ENCODE measurements around the gene MCC.

GRCh38 chr5:113038714-113039113, 449.5 kb downstream of the MCC start:
- TF ChIP-seq ZFP41 (tag by site-specific recombination; IDR thresholded peaks at IDR 0.05; ENCODE audit: borderline replicate concordance) (no peak), ZNF521 (tag by site-specific recombination; IDR thresholded peaks at IDR 0.05) (no peak), CTCF (tag by site-specific recombination; IDR thresholded peaks at IDR 0.05) (no peak), MEIS1 (CRISPR knock-in tag; IDR thresholded peaks at IDR 0.05; ENCODE audit: borderline replicate concordance) (no peak), ZNF76 (tag by site-specific recombination; IDR thresholded peaks at IDR 0.05; ENCODE audit: borderline replicate concordance, low read depth) (no peak), ZNF571 (tag by site-specific recombination; IDR thresholded peaks at IDR 0.05) (no peak)
- TF ChIP-seq, protein P1, sequence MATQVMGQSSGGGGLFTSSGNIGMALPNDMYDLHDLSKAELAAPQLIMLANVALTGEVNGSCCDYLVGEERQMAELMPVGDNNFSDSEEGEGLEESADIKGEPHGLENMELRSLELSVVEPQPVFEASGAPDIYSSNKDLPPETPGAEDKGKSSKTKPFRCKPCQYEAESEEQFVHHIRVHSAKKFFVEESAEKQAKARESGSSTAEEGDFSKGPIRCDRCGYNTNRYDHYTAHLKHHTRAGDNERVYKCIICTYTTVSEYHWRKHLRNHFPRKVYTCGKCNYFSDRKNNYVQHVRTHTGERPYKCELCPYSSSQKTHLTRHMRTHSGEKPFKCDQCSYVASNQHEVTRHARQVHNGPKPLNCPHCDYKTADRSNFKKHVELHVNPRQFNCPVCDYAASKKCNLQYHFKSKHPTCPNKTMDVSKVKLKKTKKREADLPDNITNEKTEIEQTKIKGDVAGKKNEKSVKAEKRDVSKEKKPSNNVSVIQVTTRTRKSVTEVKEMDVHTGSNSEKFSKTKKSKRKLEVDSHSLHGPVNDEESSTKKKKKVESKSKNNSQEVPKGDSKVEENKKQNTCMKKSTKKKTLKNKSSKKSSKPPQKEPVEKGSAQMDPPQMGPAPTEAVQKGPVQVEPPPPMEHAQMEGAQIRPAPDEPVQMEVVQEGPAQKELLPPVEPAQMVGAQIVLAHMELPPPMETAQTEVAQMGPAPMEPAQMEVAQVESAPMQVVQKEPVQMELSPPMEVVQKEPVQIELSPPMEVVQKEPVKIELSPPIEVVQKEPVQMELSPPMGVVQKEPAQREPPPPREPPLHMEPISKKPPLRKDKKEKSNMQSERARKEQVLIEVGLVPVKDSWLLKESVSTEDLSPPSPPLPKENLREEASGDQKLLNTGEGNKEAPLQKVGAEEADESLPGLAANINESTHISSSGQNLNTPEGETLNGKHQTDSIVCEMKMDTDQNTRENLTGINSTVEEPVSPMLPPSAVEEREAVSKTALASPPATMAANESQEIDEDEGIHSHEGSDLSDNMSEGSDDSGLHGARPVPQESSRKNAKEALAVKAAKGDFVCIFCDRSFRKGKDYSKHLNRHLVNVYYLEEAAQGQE (tag by site-specific recombination; IDR thresholded peaks at IDR 0.05) = no peak
- TF ChIP-seq, protein P2, sequence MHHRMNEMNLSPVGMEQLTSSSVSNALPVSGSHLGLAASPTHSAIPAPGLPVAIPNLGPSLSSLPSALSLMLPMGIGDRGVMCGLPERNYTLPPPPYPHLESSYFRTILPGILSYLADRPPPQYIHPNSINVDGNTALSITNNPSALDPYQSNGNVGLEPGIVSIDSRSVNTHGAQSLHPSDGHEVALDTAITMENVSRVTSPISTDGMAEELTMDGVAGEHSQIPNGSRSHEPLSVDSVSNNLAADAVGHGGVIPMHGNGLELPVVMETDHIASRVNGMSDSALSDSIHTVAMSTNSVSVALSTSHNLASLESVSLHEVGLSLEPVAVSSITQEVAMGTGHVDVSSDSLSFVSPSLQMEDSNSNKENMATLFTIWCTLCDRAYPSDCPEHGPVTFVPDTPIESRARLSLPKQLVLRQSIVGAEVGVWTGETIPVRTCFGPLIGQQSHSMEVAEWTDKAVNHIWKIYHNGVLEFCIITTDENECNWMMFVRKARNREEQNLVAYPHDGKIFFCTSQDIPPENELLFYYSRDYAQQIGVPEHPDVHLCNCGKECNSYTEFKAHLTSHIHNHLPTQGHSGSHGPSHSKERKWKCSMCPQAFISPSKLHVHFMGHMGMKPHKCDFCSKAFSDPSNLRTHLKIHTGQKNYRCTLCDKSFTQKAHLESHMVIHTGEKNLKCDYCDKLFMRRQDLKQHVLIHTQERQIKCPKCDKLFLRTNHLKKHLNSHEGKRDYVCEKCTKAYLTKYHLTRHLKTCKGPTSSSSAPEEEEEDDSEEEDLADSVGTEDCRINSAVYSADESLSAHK (tag by site-specific recombination; IDR thresholded peaks at IDR 0.05) = no peak
